ENCODE measurements around the gene GID8.

DNA sequence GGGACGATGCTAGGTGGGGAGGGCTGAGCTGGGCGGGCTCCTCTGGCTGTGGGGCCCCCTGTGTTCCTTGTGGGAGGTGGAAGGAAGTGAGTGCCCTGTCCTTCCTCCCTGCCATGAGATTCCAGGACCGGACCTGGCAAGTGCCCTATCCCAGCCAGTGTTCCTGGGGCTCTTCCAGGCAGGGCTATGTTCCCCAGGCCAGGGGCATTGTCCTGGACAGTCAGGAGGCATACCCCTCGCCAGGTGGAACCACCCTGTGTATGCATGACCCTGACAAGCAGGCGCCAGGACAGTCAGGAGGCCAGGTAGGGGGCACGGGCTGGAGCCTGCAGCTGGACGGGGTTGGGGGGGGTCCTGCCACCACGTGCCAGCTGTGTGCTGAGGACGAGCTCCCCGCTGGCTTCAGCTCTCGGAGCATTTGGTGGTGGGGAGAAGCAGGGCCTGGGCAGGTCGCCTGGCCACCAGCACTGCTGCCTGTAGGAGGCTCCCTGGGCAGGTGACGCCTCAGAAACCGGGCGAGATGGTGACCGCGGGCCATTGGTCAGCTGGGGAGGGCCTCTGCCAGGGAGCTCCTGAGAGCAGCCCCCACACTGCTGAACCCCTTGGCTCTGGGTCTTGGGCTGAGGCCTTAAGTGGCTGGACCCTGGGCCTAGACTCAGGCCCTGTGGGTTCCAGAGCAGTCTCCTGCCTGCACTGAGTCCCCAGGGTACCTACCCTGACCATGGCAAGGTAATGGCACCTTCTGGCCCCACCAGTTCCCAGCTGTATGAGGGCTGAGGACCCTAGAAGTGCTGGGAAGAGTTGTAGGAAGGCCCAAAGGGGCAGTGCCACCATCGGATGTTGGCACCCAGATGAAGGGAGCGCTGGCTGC lies 15.3 kb downstream of the GID8 start:
- TF ChIP-seq, protein P1, sequence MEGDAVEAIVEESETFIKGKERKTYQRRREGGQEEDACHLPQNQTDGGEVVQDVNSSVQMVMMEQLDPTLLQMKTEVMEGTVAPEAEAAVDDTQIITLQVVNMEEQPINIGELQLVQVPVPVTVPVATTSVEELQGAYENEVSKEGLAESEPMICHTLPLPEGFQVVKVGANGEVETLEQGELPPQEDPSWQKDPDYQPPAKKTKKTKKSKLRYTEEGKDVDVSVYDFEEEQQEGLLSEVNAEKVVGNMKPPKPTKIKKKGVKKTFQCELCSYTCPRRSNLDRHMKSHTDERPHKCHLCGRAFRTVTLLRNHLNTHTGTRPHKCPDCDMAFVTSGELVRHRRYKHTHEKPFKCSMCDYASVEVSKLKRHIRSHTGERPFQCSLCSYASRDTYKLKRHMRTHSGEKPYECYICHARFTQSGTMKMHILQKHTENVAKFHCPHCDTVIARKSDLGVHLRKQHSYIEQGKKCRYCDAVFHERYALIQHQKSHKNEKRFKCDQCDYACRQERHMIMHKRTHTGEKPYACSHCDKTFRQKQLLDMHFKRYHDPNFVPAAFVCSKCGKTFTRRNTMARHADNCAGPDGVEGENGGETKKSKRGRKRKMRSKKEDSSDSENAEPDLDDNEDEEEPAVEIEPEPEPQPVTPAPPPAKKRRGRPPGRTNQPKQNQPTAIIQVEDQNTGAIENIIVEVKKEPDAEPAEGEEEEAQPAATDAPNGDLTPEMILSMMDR (IDR thresholded peaks at IDR 0.05): no peak
- TF ChIP-seq POLR2A (IDR thresholded peaks at IDR 0.05): no peak
- no peak for TF ChIP-seq EP300 (IDR thresholded peaks at IDR 0.05)
